Body of pancreas (tissue), 4 donors: Measurements from ENCODE around the gene PIWIL4. TPM values are rescaled to one million over a fixed set of nuclear protein-coding genes. Genes with fewer than 3 reads are reported as not detected.

Experiments
- ATAC-seq: fragments of 150-250 bp; one replicate; pipeline ENCODE4 v1.9.1; 2016
- DNase-seq, 4 donors: peaks; one replicate each; pipeline ENCODE4 v3.0.0-alpha.2; 2019
- H3K27ac ChIP-seq, 4 donors: fragments of 200-600 bp; sonication (generic); 1 replicate in 3 of 4; 2 replicates in 1 of 4; pipeline versions ENCODE4 v1.5.1 to v1.6.1; 2016 to 2019; ENCODE audit warnings: mild to moderate bottlenecking in 1 of 4, mixed read lengths in 1 of 4, moderate library complexity in 1 of 4
- H3K27me3 ChIP-seq, 2 donors: fragments of 200-600 bp; sonication (generic); one replicate each; pipeline ENCODE4 v1.6.0; 2016; ENCODE audit warnings: mild to moderate bottlenecking in 1 of 2
- H3K36me3 ChIP-seq, 2 donors: fragments of 200-600 bp; sonication (generic); replicated peaks in 1 of 2; 2 replicates each; pipeline ENCODE4 v1.5.1; 2016; ENCODE audit warnings: low read depth in 2 of 2; ENCODE audit not compliant: insufficient read depth in 1 of 2
- H3K4me1 ChIP-seq: fragments of 200-600 bp; sonication (generic); one replicate; pipeline ENCODE4 v1.6.0; 2016
- H3K4me3 ChIP-seq, 2 donors: fragments of 200-600 bp; sonication (generic); 1 replicate in 1 of 2; 2 replicates in 1 of 2; pipeline ENCODE4 v1.5.1; 2016 to 2019
- H3K9me3 ChIP-seq, 3 donors: fragments of 200-600 bp; sonication (generic); 1 replicate in 2 of 3; 2 replicates in 1 of 3; pipeline ENCODE4 v1.5.1; 2016
- CTCF ChIP-seq, 7 experiments: fragments of 450-650 bp in 4 of 7; fragments of 200-600 bp in 3 of 7; sonication (generic) in 3 of 7; IDR thresholded peaks; one replicate each; pipeline ENCODE4 v1.5.1; 2016 to 2019; ENCODE audit warnings: antibody characterized with exemption in 7 of 7
- POLR2A ChIP-seq, 3 donors: fragments of 450-650 bp; IDR thresholded peaks; one replicate each; pipeline ENCODE4 v1.6.1; 2016; ENCODE audit warnings: antibody characterized with exemption in 3 of 3, mild to moderate bottlenecking in 2 of 3
- WGBS, 2 donors: methylation state at CpG; one replicate each; pipeline ENCODE4 v1.1.5; 2017; 5-methylcytosine and 5-hydroxymethylcytosine counted together
- intact Hi-C: fragments of 100-400 bp; cut with DNase I; formaldehyde crosslinking; loops from one replicate; pipeline ENCODE4 v1.15.1; 2023
- total RNA-seq, 2 donors: library from RNA; depleted of rRNA; stranded (reverse); fragments of >200 nt; gene quantifications; one replicate each; pipeline ENCODE4 v1.1.0, GENCODE V29; 2016

Gene PIWIL4
- total RNA-seq, 2 donors from 2014 or later: 6.5 to 13.2 TPM

DNA sequence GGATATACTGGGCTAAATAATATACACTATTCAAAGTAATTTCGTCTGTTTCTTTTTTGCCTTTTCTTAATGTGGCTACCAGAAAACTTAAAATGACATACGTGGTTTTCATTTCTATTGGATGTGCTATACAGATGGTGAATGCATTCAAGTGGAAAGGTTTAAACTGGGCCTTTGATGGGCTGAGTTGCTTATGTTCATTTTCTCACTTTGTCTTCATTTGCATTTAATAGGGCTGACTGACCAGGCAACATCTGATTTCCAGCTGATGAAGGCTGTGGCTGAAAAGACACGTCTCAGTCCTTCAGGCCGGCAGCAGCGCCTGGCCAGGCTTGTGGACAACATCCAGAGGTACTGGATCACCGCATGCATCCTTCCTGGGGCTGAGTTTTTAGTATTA, 27.9 kb downstream of the PIWIL4 start:
- no peaks in the 10 kb centered on the region for H3K27me3 ChIP-seq
- ATAC-seq (no peak), DNase-seq (no peak)
- WGBS, 2 donors: 88 to 91% methylated on average over 6 of the region's 6 CpGs
- intact Hi-C loops: no loop called here
- H3K4me1 ChIP-seq: no peaks in the 10 kb centered on the region
- TF ChIP-seq POLR2A (IDR thresholded peaks at IDR 0.05): no peak
- TF ChIP-seq CTCF (IDR thresholded peaks at IDR 0.05): no peak
- H3K27ac ChIP-seq: no peak overlapping the region
- H3K4me3 ChIP-seq: no peak overlapping the region
- H3K36me3 ChIP-seq: peaks cover 0 to 3% of the 10 kb centered on the region in 2 donors
- H3K9me3 ChIP-seq: no peaks in the 10 kb centered on the region

- ATAC-seq: no peak
- Histone ChIP-seq H3K9me3 (no peaks in the 10 kb centered on the region), H3K27me3 (no peaks in the 10 kb centered on the region), H3K4me3 (no peak overlapping the region), H3K4me1 (peaks cover 18% of the 10 kb centered on the region), H3K27ac (no peak overlapping the region), H3K36me3 (peaks cover 0 to 3% of the 10 kb centered on the region in 2 donors)
- intact Hi-C loops: no loop called here
- peak in 4 of 7 experiments; percentile 22 to 38 (median 32) for TF ChIP-seq CTCF (IDR thresholded peaks at IDR 0.05)
- no peak for TF ChIP-seq POLR2A (IDR thresholded peaks at IDR 0.05)
- DNase-seq: peak in 2 of 4 donors; percentile 23 to 27
- WGBS, 2 donors: 57 to 79% methylated on average over 2 of the region's 2 CpGs
These were observed 30.7 kb downstream of the PIWIL4 start for GRCh38 chr11:94597896-94598295.

DNA sequence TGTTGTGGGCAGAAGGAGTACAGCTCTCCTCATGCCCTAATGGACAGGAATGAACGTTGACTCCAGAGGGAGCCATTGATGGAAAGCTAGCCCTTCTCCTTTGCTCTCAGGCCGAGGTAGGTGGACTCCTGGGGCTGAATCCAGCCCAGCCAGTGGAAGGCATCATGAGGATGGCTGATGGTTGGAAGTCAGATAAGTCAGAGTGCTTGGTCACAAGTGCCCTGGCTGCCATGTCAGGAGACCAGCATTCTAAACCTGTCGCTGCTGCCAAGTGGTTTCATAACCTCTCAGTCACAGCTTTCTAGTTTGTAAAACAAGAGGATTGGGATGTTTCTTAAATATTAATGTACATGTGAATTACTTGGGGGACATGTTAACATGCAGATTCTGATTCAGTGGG, 32.3 kb downstream of the PIWIL4 start:
- intact Hi-C loops: no loop called here
- whole genome bisulfite sequencing, 2 donors: 78 to 93% methylated on average over 3 of the region's 3 CpGs
- Histone ChIP-seq H3K4me1 (peaks cover 31% of the 10 kb centered on the region), H3K27me3 (no peaks in the 10 kb centered on the region), H3K27ac (no peak overlapping the region), H3K4me3 (no peak overlapping the region), H3K36me3 (peaks cover 0 to 3% of the 10 kb centered on the region in 2 donors), H3K9me3 (no peaks in the 10 kb centered on the region)
- DNase-seq: no peak
- ATAC-seq: no peak
- TF ChIP-seq POLR2A (IDR thresholded peaks at IDR 0.05) (no peak), CTCF (IDR thresholded peaks at IDR 0.05) (no peak)

GRCh38 chr11:94602430-94603372, 35.5 kb downstream of the PIWIL4 start:
- DNase-seq (peak; percentile 60 to 82 (median 72)), ATAC-seq (peak; percentile 96)
- no peak overlapping the region for H3K4me3 ChIP-seq
- peaks cover 0 to 2% of the 10 kb centered on the region in 2 donors for H3K36me3 ChIP-seq
- intact Hi-C loops: no loop called here
- peak in 3 of 7 experiments; percentile 30 to 61 (median 56) for TF ChIP-seq CTCF (IDR thresholded peaks at IDR 0.05)
- peak in 1 of 3 donors; percentile 22 for TF ChIP-seq POLR2A (IDR thresholded peaks at IDR 0.05)
- peak overlapping the region; percentile 59 to 93 (median 89) for H3K27ac ChIP-seq
- H3K4me1 ChIP-seq: peaks cover 32% of the 10 kb centered on the region
- 18 to 25% methylated on average over 8 of the region's 8 CpGs for WGBS, 2 donors
- no peaks in the 10 kb centered on the region for H3K9me3 ChIP-seq
- no peaks in the 10 kb centered on the region for H3K27me3 ChIP-seq
